Measurements from ENCODE around the gene CMTM8.

Gene CMTM8

GRCh38 chr3:32262201-32262600, 23.7 kb downstream of the CMTM8 start:
- no peak for DNase-seq (ENCODE audit: low read depth)
- no peak overlapping the region for H3K4me3 ChIP-seq (ENCODE audit: low read depth, low read length)

- H3K4me3 ChIP-seq (ENCODE audit: low read depth, low read length): no peak overlapping the region
- no peak for DNase-seq (ENCODE audit: low read depth)
Measured at GRCh38 chr3:32274306-32274705, 35.8 kb downstream of the CMTM8 start.

- DNase-seq (ENCODE audit: low read depth): no peak
- H3K4me3 ChIP-seq (ENCODE audit: low read depth, low read length): no peak overlapping the region
Measured at GRCh38 chr3:32275506-32275905, 37.0 kb downstream of the CMTM8 start.

GRCh38 chr3:32276279-32276841, 37.9 kb downstream of the CMTM8 start:
- peak; percentile 64 for DNase-seq (ENCODE audit: low read depth)
- no peak overlapping the region for H3K4me3 ChIP-seq (ENCODE audit: low read depth, low read length)

GRCh38 chr3:32278714-32279113, 40.2 kb downstream of the CMTM8 start:
- peak; percentile 9 for DNase-seq (ENCODE audit: low read depth)
- H3K4me3 ChIP-seq (ENCODE audit: low read depth, low read length): no peak overlapping the region

GRCh38 chr3:32280262-32280910, 41.9 kb downstream of the CMTM8 start:
- no peak overlapping the region for H3K4me3 ChIP-seq (ENCODE audit: low read depth, low read length)
- DNase-seq (ENCODE audit: low read depth): no peak

- no peak overlapping the region for H3K4me3 ChIP-seq (ENCODE audit: low read depth, low read length)
- DNase-seq (ENCODE audit: low read depth): no peak
Measured at GRCh38 chr3:32281570-32282106, 43.2 kb downstream of the CMTM8 start.

GRCh38 chr3:32282578-32283154, 44.2 kb downstream of the CMTM8 start:
- no peak overlapping the region for H3K4me3 ChIP-seq (ENCODE audit: low read depth, low read length)
- no peak for DNase-seq (ENCODE audit: low read depth)

- H3K4me3 ChIP-seq (ENCODE audit: low read depth, low read length): no peak overlapping the region
- no peak for DNase-seq (ENCODE audit: low read depth)
Measured at GRCh38 chr3:32283304-32283703, 44.8 kb downstream of the CMTM8 start.

GRCh38 chr3:32284443-32285212, 46.1 kb downstream of the CMTM8 start:
- H3K4me3 ChIP-seq (ENCODE audit: low read depth, low read length): no peak overlapping the region
- DNase-seq (ENCODE audit: low read depth): no peak

- H3K4me3 ChIP-seq (ENCODE audit: low read depth, low read length): no peak overlapping the region
- DNase-seq (ENCODE audit: low read depth): no peak
Measured at GRCh38 chr3:32285891-32286290, 47.4 kb downstream of the CMTM8 start.

- no peak for DNase-seq (ENCODE audit: low read depth)
- no peak overlapping the region for H3K4me3 ChIP-seq (ENCODE audit: low read depth, low read length)
Measured at GRCh38 chr3:32288819-32289218, 50.3 kb downstream of the CMTM8 start.

- no peak for DNase-seq (ENCODE audit: low read depth)
- no peak overlapping the region for H3K4me3 ChIP-seq (ENCODE audit: low read depth, low read length)
Measured at GRCh38 chr3:32290619-32291018, 52.1 kb downstream of the CMTM8 start.

- H3K4me3 ChIP-seq (ENCODE audit: low read depth, low read length): no peak overlapping the region
- no peak for DNase-seq (ENCODE audit: low read depth)
Measured at GRCh38 chr3:32292085-32292796, 53.8 kb downstream of the CMTM8 start.

- no peak overlapping the region for H3K4me3 ChIP-seq (ENCODE audit: low read depth, low read length)
- DNase-seq (ENCODE audit: low read depth): no peak
Measured at GRCh38 chr3:32293903-32294302, 55.4 kb downstream of the CMTM8 start.

GRCh38 chr3:32296251-32297204, 58.0 kb downstream of the CMTM8 start:
- H3K4me3 ChIP-seq (ENCODE audit: low read depth, low read length): no peak overlapping the region
- DNase-seq (ENCODE audit: low read depth): peak; percentile 15

GRCh38 chr3:32297366-32297765, 58.9 kb downstream of the CMTM8 start:
- DNase-seq (ENCODE audit: low read depth): no peak

GRCh38 chr3:32301426-32301825, 62.9 kb downstream of the CMTM8 start:
- H3K4me3 ChIP-seq (ENCODE audit: low read depth, low read length): no peak overlapping the region
- DNase-seq (ENCODE audit: low read depth): no peak

More at GRCh38 chr3:32297366-32297765, 58.9 kb downstream of the CMTM8 start:
- H3K4me3 ChIP-seq (ENCODE audit: low read depth, low read length): no peak overlapping the region

Measured in skeletal muscle cell (primary cell).